GM18520 (cell line): Measurements from ENCODE around the gene DNAH8.

ENCODE experiments used
- ATAC-seq: cut with Tn5 transposase; IDR thresholded peaks from one replicate; pipeline ENCODE4 v1.9.1; 2021; ENCODE audit not compliant: unreplicated experiment

DNAH8 gene

DNA sequence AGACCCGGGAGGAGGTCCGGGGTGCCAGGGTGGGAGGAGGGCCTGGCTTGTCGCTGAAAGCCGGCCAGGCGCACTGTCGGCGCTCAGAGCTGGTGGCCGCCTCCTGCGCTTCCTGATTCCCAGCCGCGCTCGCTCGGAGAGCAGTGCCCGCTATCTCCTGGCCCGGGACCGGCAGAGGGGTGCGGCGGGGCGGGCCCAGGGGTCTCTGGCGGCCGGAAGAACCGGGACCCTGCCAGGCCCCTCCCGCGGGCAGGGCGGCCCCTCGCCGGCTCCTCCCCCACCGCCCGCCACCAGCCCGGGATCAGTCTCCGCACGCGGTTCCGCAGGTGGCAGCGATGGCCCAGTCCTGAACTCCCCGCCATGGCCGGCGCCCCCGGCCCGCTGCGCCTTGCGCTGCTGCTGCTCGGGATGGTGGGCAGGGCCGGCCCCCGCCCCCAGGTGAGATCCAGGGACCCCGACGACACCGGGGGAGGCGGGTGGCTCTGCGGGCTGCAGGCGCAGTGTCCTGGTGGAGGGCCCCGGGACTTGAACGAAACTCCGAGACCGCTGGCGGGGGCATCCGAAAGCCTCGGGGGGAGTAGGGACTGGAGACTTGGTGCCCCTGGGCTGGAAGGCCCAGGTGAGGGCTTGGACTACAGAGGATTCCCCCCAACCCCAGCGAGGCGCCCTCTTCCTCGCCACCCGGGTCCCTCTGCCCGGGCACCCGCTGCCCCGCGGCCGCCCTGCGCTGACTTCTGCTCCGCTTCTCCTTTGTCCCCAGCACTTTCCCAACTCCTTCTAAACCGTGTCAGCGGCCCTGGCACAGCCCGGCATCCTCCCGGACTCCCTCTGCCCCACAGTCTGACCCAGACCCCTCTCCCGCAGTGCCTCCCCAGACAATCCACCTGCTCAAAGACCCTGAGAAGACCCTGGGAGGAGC lies 333.6 kb downstream of the DNAH8 start, which contains the start of gene GLP1R:
Gene GLP1R, plus strand, starts transcription at position 301 of the 919 bp plus-strand sequence. Its CDS starts 60 bp downstream, at position 361.
- no peak for ATAC-seq

DNA sequence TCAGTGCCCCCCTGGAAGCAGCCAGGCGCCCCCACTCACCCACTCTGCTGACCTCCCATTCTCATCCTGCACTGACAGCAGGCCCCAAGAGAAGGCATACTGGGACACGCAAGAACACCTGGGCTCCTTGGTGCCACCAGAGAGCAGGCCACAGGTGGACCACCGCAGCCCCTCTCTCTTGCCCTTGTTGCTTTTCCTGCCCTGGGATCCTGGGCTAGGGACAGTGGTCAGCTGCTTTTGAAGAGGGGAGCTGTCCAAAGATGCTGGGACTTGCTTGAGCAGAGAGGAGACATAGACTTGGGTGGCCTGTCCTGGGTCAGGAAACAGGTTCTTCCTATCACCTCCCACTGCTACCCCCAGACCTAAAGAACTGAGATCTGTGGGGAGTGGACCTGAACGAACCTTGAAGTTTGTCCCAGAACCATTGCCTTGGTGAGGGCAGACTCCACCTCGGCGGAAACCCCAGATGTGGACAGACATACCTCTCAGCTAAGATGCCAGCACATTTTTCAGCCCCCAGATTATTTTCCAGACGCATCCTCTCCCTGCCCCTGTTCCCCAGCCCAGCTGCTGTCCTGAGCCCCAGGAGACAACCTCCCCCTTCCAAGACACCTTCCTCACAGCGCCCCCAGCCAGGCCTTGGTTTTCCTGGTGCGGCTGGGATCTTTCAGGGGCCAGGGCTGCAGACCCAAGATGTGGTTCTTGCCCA lies 334.6 kb downstream of the DNAH8 start:
- ATAC-seq = no peak

- no peak for ATAC-seq
Observed at GRCh38 chr6:39050453-39051112, 335.5 kb downstream of the DNAH8 start.

DNA sequence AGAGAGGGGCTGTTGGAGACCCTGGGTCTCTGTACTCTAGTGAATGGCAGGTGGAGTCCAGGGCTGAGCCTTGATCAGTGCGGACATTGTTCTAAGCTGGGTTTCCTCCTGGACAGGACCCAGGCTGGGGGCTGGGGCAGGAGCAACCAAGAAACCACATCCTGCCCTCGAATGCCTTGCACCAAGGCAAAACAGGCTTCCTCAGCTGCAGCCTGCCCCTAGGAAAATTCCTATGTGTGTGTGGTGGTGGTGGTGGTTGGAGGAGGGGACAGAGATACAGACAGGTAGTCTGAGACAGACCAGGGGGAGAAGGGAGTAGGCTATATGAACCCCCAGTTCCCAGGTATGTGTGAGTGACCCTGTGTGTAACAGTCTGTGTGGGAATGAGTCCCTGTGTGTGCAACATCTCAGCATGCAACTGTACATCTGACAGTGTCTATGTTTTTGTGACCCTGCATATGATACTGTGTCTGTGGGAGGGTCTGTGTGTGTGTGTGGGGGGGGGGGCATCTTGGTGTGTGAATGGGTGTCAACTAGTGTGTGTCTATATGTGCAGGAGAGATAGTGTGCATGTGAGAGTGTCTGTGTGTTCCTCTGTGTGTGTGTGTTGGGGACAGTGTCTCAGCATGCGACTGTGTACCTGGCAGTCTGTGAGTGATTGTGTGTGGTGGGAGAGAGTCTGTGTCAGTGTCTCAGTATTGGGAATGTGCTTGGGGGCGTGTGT lies 336.4 kb downstream of the DNAH8 start:
- ATAC-seq = no peak

DNA sequence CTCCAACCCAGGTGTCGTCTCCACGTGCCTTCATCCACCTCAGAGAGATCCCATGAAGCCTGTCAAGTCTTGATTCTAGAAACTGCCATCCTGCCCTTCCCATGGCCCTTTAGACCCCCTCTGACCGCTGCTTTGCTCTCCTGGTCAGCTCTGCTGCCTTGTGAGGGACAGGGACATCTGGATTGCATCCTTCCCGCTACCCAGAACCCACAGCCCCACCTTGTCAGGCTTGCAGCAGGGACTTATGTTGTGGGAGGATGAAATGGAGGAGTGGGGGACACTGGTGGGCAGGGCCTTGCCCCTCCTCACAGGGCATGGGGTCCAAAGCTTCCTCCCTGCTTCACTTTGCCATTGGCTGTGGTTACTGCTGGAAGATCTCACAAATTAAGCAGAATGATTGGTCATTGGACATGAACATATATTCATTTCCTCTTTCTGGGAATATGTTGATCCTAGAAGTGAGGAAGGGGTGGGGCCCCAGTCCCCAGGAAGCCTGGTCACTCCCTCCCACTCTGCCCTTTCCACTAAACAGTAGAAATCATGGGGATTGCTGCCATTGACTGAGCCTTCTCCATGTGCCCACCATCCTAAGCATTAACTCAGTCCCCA lies 338.0 kb downstream of the DNAH8 start:
- ATAC-seq = no peak

- ATAC-seq = no peak
Observed at GRCh38 chr6:39053854-39054576, 338.9 kb downstream of the DNAH8 start.

GRCh38 chr6:39054577-39055142 lies 339.5 kb downstream of the DNAH8 start:
- no peak for ATAC-seq

DNA sequence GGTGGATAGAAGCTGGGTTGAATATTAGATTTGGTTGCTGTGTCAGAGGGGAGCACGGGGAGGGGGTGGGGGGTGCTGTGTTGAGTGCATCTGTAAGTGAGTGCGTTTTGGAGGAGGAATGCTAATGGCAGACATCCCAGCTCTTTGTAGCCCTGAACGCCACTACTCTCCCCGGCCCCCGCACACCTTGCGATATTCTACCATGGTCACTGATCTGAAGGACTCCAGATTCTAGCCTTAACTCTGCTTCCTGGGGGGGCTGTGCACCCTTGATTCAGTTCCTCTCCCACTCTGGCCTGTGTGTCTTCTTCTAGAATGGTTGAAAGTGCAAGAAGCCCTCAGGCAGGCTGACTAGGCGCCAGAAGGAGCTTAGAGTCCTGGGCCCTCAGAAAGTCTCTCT lies 340.6 kb downstream of the DNAH8 start:
- no peak for ATAC-seq

DNA sequence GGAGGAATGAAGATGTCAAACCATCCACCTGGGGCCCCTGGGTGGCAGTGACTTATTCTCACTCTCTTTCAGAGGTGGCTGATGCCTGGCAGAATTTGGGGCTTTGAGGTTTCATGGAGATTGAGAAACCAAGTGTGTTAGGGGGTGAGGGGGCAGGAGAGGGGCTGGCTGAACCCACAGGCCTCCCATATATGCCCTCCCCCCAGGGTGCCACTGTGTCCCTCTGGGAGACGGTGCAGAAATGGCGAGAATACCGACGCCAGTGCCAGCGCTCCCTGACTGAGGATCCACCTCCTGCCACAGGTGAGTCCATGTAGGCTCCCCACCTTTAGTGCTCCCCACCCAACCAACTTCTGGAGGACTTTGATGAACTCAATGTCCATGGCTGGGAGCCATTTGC lies 341.1 kb downstream of the DNAH8 start:
- no peak for ATAC-seq

DNA sequence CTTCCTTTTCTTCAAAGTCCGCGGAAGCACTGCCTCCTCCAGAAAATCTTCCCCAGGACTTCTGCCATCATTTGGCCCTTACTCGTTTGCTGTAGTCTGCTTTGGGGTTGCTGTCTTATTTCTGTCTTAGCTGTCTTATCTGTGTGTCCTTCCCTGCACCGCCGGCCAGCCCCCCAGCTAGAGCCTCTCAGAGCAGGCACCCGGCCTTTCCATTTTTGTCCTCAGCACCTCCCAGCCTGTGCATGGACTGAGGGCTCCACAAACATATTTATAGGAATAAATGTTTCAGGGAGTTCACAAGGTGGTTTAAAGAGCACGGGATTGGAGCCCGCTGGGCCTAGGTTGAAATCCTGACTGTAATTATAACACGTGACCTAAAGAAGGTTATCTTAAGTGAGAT lies 341.6 kb downstream of the DNAH8 start:
- no peak for ATAC-seq

DNA sequence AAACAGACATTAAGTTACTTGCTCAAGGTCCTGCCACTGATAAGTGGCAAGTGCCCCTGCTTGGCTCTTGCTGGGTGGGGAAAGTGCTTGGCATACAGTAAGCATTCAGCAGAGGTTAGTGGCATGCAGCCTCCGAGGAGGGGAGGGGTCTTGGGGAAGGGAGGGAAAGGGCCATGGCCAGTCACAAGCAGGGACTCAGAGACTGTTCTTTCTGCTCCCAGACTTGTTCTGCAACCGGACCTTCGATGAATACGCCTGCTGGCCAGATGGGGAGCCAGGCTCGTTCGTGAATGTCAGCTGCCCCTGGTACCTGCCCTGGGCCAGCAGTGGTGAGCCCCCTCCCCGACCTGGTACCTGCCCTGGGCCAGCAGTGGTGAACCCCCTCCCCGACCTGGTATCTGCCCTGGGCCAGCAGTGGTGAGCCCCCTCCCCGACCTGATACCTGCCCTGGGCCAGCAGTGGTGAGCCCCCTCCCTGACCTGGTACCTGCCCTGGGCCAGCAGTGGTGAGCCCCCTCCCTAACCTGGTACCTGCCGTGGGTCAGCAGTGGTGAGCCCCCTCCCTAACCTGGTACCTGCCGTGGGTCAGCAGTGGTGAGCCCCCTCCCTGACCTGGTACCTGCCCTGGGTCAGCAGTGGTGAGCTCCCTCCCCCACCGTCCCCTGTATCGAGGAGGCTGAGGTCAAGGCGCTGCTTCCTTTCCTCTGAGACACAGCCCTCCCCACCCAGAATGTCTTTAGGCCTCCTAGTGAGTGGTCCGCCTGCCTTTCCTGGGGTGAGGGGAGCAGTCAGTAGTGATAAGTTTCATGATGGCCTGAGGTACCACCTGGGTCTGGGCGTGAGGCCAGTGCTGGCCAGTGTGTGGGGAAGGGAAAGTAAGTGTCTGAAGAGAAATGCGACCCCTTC lies 342.4 kb downstream of the DNAH8 start:
- no peak for ATAC-seq

GRCh38 chr6:39058471-39059147 lies 343.5 kb downstream of the DNAH8 start:
- no peak for ATAC-seq

DNA sequence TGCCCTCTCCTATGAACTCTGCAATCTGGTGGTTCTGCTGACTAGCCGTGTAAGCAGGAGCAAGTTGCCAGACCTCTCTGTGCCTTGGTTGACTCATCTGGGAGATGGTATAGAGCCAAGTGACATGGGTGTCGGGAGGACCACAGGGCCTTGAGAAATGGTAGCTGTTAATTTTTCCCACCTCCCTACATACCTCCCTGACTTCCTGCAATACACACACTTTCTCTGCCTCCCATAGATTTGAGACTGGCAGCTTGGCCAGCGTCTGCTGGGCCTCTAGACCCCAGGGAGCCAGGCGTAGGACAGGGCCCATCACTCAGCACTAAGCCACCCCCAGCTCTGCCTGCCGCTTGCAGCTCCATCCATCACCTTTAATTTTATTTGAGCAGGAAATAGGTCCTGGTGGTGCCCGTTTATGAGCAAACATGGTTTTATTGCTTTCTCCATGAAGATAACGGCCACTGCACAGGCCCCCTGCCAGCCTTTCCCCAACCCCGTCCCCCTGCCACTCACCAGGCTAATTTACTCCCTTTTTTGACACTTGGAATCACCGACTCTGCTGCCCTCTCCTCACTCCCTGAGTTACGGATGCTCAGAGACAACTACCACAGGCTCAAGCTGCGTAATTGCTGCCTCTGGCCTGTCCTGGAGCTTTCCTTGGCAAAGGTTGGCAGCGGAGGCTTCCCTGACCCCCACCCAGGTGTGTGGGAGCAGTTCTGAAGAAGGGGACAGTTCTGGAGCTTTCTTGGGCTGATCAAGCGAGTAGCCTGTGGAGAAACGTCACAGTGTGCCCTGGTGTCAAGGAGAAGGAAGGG lies 344.6 kb downstream of the DNAH8 start:
- no peak for ATAC-seq

DNA sequence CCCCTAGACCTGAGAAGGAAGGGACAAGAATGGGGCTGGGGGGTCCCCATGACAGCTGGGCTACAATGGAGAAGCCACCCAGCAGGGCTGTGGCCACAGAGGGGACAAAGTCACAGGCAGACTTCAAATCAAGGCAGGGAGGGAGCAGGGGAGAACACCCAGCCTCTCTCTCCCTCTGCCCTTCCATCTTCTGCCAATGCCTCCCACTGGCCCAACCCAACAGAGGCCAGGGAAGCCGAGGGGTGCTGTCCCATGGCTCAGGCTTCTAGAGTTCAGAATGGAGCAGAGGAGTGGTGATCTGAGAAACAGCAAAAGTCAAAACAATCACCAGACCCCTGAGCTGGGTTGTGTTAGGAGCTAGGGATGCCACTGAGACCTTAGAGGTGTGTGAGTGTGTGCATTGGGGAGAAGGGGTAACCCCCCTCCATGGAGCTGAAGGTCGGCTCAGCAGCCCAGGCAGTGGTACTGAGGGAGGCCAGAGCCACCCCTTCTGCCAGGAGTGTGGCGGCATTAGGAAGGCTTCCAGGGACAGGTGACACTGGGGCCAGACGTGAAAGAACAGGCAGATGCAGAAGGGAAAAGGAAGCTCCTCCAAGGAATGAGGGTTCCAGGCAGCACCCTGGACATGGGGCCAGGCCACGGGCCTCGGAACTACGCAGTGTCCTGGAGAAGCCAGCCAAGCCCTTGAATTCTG lies 345.5 kb downstream of the DNAH8 start:
- ATAC-seq = no peak

GRCh38 chr6:39061182-39061581 lies 346.1 kb downstream of the DNAH8 start:
- no peak for ATAC-seq

- no peak for ATAC-seq
Observed at GRCh38 chr6:39061588-39061987, 346.5 kb downstream of the DNAH8 start.
